Panc1 (cell line): ENCODE measurements around the gene MPZL1.

Experiments
- POLR2AphosphoS5 ChIP-seq: IDR thresholded peaks from 2 replicates; pipeline ENCODE4 v1.6.1; 2012; ENCODE audit warnings: mild to moderate bottlenecking, low read depth, low read length, moderate library complexity
- TF ChIP-seq, protein P1 (sequence below): fragments of 450-650 bp; IDR thresholded peaks from 2 replicates; pipeline ENCODE4 v1.5.1; 2017; ENCODE audit warnings: mild to moderate bottlenecking

DNA sequence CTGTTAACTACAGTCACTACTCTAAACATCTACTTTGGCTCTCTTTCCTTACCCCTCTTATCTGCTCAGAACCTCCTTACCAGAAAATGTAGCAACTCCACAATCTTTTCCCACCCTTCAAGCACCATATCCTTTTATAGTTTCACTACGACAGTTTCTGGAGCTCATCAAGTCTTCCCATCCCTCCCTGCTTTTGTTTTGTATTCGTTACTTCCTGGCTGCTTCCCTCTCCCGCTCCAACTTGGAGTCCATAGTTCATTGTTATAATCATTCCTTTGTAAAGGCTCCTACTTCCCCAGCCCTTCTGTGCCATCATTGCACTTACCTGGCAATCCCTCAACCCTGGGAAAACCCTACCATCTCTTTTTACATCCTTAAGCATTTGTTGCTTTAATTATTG is 18.0 kb downstream of the MPZL1 start:
- TF ChIP-seq, protein P1, sequence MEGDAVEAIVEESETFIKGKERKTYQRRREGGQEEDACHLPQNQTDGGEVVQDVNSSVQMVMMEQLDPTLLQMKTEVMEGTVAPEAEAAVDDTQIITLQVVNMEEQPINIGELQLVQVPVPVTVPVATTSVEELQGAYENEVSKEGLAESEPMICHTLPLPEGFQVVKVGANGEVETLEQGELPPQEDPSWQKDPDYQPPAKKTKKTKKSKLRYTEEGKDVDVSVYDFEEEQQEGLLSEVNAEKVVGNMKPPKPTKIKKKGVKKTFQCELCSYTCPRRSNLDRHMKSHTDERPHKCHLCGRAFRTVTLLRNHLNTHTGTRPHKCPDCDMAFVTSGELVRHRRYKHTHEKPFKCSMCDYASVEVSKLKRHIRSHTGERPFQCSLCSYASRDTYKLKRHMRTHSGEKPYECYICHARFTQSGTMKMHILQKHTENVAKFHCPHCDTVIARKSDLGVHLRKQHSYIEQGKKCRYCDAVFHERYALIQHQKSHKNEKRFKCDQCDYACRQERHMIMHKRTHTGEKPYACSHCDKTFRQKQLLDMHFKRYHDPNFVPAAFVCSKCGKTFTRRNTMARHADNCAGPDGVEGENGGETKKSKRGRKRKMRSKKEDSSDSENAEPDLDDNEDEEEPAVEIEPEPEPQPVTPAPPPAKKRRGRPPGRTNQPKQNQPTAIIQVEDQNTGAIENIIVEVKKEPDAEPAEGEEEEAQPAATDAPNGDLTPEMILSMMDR: no peak
- TF ChIP-seq POLR2AphosphoS5: no peak
